Neural crest cell (in vitro differentiated cells): ENCODE measurements around the gene MAGEA3. TPM values are rescaled to one million over a fixed set of nuclear protein-coding genes. Genes with fewer than 3 reads are reported as not detected.

ENCODE experiments used
- DNase-seq: peaks from one replicate; pipeline ENCODE4 v3.0.0; 2021; ENCODE audit warnings: low read depth, mixed read lengths, low spot score
- H3K27ac Mint-ChIP-seq: one replicate; pipeline ENCODE4 v1.8.0; 2021; ENCODE audit warnings: mild to moderate bottlenecking, mixed read lengths; ENCODE audit not compliant: unreplicated experiment
- H3K27me3 Mint-ChIP-seq: 2 replicates; pipeline ENCODE4 v1.8.0; 2021; ENCODE audit warnings: low read depth, mild to moderate bottlenecking, mixed read lengths
- H3K36me3 Mint-ChIP-seq: 2 replicates; pipeline ENCODE4 v1.8.0; 2021; ENCODE audit warnings: low read depth, mild to moderate bottlenecking, mixed read lengths
- H3K4me1 Mint-ChIP-seq: 2 replicates; pipeline ENCODE4 v1.8.0; 2021; ENCODE audit warnings: mixed read lengths
- H3K4me3 Mint-ChIP-seq: one replicate; pipeline ENCODE4 v1.8.0; 2021; ENCODE audit warnings: mild to moderate bottlenecking, mixed read lengths
- H3K9me3 Mint-ChIP-seq: 2 replicates; pipeline ENCODE4 v1.8.0; 2021; ENCODE audit warnings: mixed read lengths
- CTCF ChIP-seq: fragments of 200-600 bp; sonication (generic); conservative IDR thresholded peaks from 2 replicates; pipeline ENCODE4 v1.5.0; 2021; ENCODE audit warnings: antibody characterized with exemption, mild to moderate bottlenecking
- total RNA-seq: library from RNA; stranded (reverse); gene quantifications from 2 replicates; pipeline ENCODE4 v1.2.1, GENCODE V29; 2021

MAGEA3 gene
- total RNA-seq, 1 donor from 2014 or later = not detected

GRCh38 chrX:152738560-152738959, 40.0 kb downstream of the MAGEA3 start:
- Mint-ChIP-seq H3K27me3 (no peaks in the 10 kb centered on the region), H3K36me3 (no peaks in the 10 kb centered on the region), H3K9me3 (peaks cover 6% of the 10 kb centered on the region), H3K27ac (no peak overlapping the region), H3K4me1 (peaks cover 4% of the 10 kb centered on the region), H3K4me3 (no peak overlapping the region)
- no peak for TF ChIP-seq CTCF
- DNase-seq = no peak

Other genes starting within 250 kb of the MAGEA3 start
- 0.89 and 0.93 TPM in 2 replicates for gene GABRA3, start 247.5 kb upstream of the MAGEA3 start, total RNA-seq
- 0.84 and 0.91 TPM in 2 replicates for gene GABRQ, start 60.9 kb upstream of the MAGEA3 start, total RNA-seq
- not detected in 2 replicates for gene CSAG2, start 10.5 kb downstream of the MAGEA3 start, total RNA-seq
- not detected in 2 replicates for gene MAGEA2B, start 15.8 kb downstream of the MAGEA3 start, total RNA-seq
- gene CSAG1, start 34.9 kb downstream of the MAGEA3 start, total RNA-seq = not detected in 2 replicates
- gene MAGEA12, start 35.0 kb downstream of the MAGEA3 start, total RNA-seq = not detected in 2 replicates
- not detected in 2 replicates for gene MAGEA2, start 55.0 kb downstream of the MAGEA3 start, total RNA-seq
- not detected in 2 replicates for gene CSAG3, start 60.4 kb downstream of the MAGEA3 start, total RNA-seq
- not detected in 2 replicates for gene MAGEA6, start 70.9 kb downstream of the MAGEA3 start, total RNA-seq
- 60.4 and 61.6 TPM in 2 replicates for gene CETN2, start 132.0 kb downstream of the MAGEA3 start, total RNA-seq
- 49.6 and 49.8 TPM in 2 replicates for gene NSDHL, start 132.3 kb downstream of the MAGEA3 start, total RNA-seq
- 2.3 and 2.6 TPM in 2 replicates for gene ZNF185, start 199.3 kb downstream of the MAGEA3 start, total RNA-seq